HG03280 (cell line): ENCODE data around the gene PRR12.

ENCODE experiments used
- ATAC-seq: cut with Tn5 transposase; IDR thresholded peaks from one replicate; pipeline ENCODE4 v1.9.1; 2021; ENCODE audit warnings: mild to moderate bottlenecking, moderate library complexity; ENCODE audit not compliant: unreplicated experiment

The PRR12 gene

GRCh38 chr19:49641688-49642491, 50.9 kb downstream of the PRR12 start, which contains the start of gene SCAF1:
TSS of gene SCAF1 (plus strand) at chr19:49642209. CDS start at chr19:49645027, 2,818 bp downstream.
- ATAC-seq, result peak; percentile 67

GRCh38 chr19:49642492-49643035, 51.6 kb downstream of the PRR12 start:
- ATAC-seq, result no peak

- no peak for ATAC-seq
These were observed 52.5 kb downstream of the PRR12 start for GRCh38 chr19:49643466-49643865.

- ATAC-seq, result no peak
These were observed 54.6 kb downstream of the PRR12 start for GRCh38 chr19:49645592-49645991.

- no peak for ATAC-seq
These were observed 55.0 kb downstream of the PRR12 start for GRCh38 chr19:49645995-49646394.

- no peak for ATAC-seq
These were observed 55.6 kb downstream of the PRR12 start for GRCh38 chr19:49646586-49646985.

GRCh38 chr19:49651029-49651819, 60.2 kb downstream of the PRR12 start:
- no peak for ATAC-seq

- no peak for ATAC-seq
These were observed 61.0 kb downstream of the PRR12 start for GRCh38 chr19:49651820-49652550.

- no peak for ATAC-seq
These were observed 61.8 kb downstream of the PRR12 start for GRCh38 chr19:49652551-49653465.

- ATAC-seq, result no peak
These were observed 62.5 kb downstream of the PRR12 start for GRCh38 chr19:49653466-49653806.

- no peak for ATAC-seq
These were observed 63.6 kb downstream of the PRR12 start for GRCh38 chr19:49654581-49654980.

- no peak for ATAC-seq
These were observed 64.8 kb downstream of the PRR12 start for GRCh38 chr19:49655570-49656455.

GRCh38 chr19:49656456-49657109, 65.6 kb downstream of the PRR12 start:
- no peak for ATAC-seq

GRCh38 chr19:49657493-49658138, 66.6 kb downstream of the PRR12 start:
- no peak for ATAC-seq

- no peak for ATAC-seq
These were observed 67.1 kb downstream of the PRR12 start for GRCh38 chr19:49658139-49658517.

GRCh38 chr19:49658566-49659442, 67.8 kb downstream of the PRR12 start:
- no peak for ATAC-seq

GRCh38 chr19:49660338-49660961, 69.5 kb downstream of the PRR12 start:
- ATAC-seq, result no peak
